Thyroid gland (tissue), 4 donors: Measurements from ENCODE around the gene TMEM196.

Source experiments
- CTCF ChIP-seq, 6 experiments: fragments of 200-600 bp in 3 of 6; fragments of 450-650 bp in 3 of 6; sonication (generic) in 3 of 6; IDR thresholded peaks; one replicate each; pipeline ENCODE4 v1.5.1; 2016 to 2019; ENCODE audit warnings: antibody characterized with exemption in 6 of 6, mild to moderate bottlenecking in 2 of 6, inconsistent platforms in 1 of 6, moderate library complexity in 1 of 6
- POLR2A ChIP-seq, 2 donors: fragments of 450-650 bp; IDR thresholded peaks; one replicate each; pipeline ENCODE4 v1.6.1; 2017; ENCODE audit warnings: antibody characterized with exemption in 2 of 2, mild to moderate bottlenecking in 2 of 2, moderate library complexity in 1 of 2

- TF ChIP-seq CTCF (IDR thresholded peaks at IDR 0.05) (no peak), POLR2A (IDR thresholded peaks at IDR 0.05) (no peak)
Observed at GRCh38 chr7:19675816-19676215, 97.6 kb downstream of the TMEM196 start.
